ENCODE results near the gene TPPP. TPM values are rescaled to one million over a fixed set of nuclear protein-coding genes. Genes with fewer than 3 reads are reported as not detected.

TPPP gene
- total RNA-seq, 2 experiments from 2014 or later = 0.18 to 0.20 TPM

DNA sequence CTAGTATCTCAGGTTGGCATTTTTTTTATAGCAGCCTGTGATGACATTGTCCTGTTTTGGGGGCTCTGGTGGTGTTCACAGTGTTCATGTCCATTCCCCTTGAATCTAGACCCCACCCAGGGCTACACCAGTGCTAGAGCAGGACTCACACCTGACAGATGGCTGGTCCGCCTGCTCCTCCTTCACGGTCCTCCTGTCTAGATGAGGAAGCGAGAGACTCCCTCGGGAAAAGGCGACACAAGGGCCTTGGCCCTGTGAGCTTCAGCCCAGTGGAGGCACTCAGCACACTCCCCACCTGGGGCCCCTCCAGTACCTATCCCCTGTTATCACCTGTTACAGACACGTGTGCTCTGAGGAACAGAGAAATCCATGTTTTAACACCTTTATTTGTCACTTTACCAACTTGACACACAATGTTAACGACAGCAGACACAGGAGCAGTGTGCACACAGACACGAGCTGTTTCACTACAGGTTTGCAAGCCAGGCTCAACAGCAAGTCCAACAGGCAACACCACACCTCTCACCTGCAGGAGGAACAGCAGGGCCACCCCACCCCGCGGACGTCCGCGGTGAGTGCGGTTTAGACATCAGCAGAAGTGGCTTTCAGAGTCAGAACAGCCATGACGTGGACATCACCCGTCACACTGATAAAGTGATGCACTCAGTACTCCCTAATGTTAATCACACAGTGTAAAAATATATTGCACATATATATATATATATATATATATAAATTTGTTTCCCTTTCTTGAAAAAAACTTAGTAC, 33.5 kb downstream of the TPPP start:
- intact Hi-C loops (cut with micrococcal nuclease) = no loop called here
- no peaks in the 10 kb centered on the region for H3K27me3 Mint-ChIP-seq
- H3K4me3 Mint-ChIP-seq = no peak overlapping the region
- peaks cover 37% of the 10 kb centered on the region for H3K36me3 Mint-ChIP-seq (ENCODE audit: low read depth)
- ChIA-PET POLR2A (no interaction called here), CTCF (no interaction called here)
- TF ChIP-seq, protein P1, sequence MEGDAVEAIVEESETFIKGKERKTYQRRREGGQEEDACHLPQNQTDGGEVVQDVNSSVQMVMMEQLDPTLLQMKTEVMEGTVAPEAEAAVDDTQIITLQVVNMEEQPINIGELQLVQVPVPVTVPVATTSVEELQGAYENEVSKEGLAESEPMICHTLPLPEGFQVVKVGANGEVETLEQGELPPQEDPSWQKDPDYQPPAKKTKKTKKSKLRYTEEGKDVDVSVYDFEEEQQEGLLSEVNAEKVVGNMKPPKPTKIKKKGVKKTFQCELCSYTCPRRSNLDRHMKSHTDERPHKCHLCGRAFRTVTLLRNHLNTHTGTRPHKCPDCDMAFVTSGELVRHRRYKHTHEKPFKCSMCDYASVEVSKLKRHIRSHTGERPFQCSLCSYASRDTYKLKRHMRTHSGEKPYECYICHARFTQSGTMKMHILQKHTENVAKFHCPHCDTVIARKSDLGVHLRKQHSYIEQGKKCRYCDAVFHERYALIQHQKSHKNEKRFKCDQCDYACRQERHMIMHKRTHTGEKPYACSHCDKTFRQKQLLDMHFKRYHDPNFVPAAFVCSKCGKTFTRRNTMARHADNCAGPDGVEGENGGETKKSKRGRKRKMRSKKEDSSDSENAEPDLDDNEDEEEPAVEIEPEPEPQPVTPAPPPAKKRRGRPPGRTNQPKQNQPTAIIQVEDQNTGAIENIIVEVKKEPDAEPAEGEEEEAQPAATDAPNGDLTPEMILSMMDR (IDR thresholded peaks at IDR 0.05) = no peak
- H3K9me3 Mint-ChIP-seq = no peaks in the 10 kb centered on the region
- H3K27ac Mint-ChIP-seq = no peak overlapping the region
- no peak for ATAC-seq
- no peaks in the 10 kb centered on the region for H3K4me1 Mint-ChIP-seq (ENCODE audit: low read depth)
- DNase-seq = no peak

DNA sequence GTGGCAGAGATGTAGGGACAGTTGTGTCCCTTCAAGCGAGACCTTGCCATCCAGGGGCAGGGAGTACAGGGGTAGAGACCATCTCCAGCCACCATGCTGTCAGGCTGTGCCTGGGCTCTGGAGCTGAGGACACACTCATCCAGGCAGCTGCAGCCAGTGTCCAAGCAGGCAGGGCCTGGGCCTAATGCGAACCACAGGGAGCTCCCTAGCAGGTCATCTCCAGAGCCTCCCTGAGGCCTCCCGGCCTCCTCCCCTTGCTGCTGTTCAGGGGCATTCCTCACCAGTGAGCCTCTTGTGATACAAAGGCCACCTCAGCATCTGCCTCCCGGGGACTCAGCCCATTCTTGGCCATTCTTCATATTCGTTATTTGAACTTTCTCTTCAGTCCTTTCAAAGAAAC, 35.0 kb downstream of the TPPP start:
- DNase-seq (no peak), ATAC-seq (no peak)
- H3K27ac Mint-ChIP-seq = no peak overlapping the region
- no peaks in the 10 kb centered on the region for H3K9me3 Mint-ChIP-seq
- ChIA-PET POLR2A (no interaction called here), CTCF (no interaction called here)
- H3K4me3 Mint-ChIP-seq = no peak overlapping the region
- H3K4me1 Mint-ChIP-seq (ENCODE audit: low read depth) = no peaks in the 10 kb centered on the region
- H3K36me3 Mint-ChIP-seq (ENCODE audit: low read depth) = peaks cover 37% of the 10 kb centered on the region
- H3K27me3 Mint-ChIP-seq = no peaks in the 10 kb centered on the region
- TF ChIP-seq, protein P1 (IDR thresholded peaks at IDR 0.05) = no peak
- intact Hi-C loops (cut with micrococcal nuclease) = no loop called here

DNA sequence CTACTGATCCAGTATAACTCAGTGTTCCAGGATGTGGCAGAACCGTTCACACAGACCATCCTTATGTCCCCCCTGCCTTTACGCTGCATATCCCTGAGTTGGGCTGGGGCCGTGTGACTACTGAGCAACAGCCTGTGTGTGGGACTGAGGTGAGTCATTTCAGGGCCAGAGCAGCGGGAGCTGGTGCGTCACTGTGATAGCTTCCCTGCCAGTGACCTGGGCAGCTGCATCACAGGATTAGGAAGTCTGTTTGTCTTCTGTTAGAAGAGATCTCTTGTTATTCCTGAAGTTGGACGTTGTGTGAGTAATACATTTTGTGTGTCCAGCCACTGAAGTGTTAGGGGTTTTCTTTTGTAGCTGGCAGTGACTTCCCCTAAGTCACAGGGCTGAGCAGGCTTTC, 35.6 kb downstream of the TPPP start:
- Mint-ChIP-seq H3K9me3 (no peaks in the 10 kb centered on the region), H3K27me3 (no peaks in the 10 kb centered on the region), H3K4me1 (ENCODE audit: low read depth) (no peaks in the 10 kb centered on the region), H3K4me3 (no peak overlapping the region), H3K27ac (no peak overlapping the region), H3K36me3 (ENCODE audit: low read depth) (peaks cover 37% of the 10 kb centered on the region)
- ChIA-PET POLR2A (no interaction called here), CTCF (interaction anchor here (1.0 kb wide), 1 partner anchor 15 kb away, joined by 3 read pairs; no protein-coding TSS in a partner anchor)
- TF ChIP-seq, protein P1 (IDR thresholded peaks at IDR 0.05) = no peak
- ATAC-seq (no peak), DNase-seq (no peak)
- intact Hi-C loops (cut with micrococcal nuclease) = no loop called here

DNA sequence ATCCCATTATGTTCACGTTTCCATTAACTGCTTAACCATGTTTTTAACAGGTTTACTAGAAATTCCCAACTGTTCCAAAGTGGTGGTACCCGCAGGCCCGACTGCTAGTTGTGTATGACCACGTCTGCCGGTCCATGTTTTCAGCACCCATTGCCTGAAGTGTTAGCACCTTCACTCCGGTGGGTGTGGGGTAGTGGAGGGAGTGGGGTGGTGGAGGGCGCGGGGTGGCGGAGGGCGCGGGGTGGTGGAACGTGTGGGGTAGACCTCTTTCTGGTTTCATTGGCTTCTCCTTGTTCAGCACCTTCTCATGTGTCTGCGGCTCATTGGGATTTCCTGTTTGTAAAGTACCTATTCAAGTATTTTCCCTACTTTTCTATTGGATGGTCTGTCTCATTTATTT, 37.7 kb downstream of the TPPP start:
- no peak for DNase-seq
- H3K36me3 Mint-ChIP-seq (ENCODE audit: low read depth) = peaks cover 35% of the 10 kb centered on the region
- H3K9me3 Mint-ChIP-seq = no peaks in the 10 kb centered on the region
- TF ChIP-seq, protein P1 (IDR thresholded peaks at IDR 0.05) = no peak
- no peaks in the 10 kb centered on the region for H3K4me1 Mint-ChIP-seq (ENCODE audit: low read depth)
- H3K27ac Mint-ChIP-seq = no peak overlapping the region
- H3K27me3 Mint-ChIP-seq = no peaks in the 10 kb centered on the region
- intact Hi-C loops (cut with micrococcal nuclease) = no loop called here
- ATAC-seq = no peak
- H3K4me3 Mint-ChIP-seq = no peak overlapping the region
- POLR2A ChIA-PET = no interaction called here
- CTCF ChIA-PET = interaction anchor here (1.1 kb wide), 2 partner anchors 16 to 110 kb away, joined by 3 to 4 read pairs; no protein-coding TSS in a partner anchor

DNA sequence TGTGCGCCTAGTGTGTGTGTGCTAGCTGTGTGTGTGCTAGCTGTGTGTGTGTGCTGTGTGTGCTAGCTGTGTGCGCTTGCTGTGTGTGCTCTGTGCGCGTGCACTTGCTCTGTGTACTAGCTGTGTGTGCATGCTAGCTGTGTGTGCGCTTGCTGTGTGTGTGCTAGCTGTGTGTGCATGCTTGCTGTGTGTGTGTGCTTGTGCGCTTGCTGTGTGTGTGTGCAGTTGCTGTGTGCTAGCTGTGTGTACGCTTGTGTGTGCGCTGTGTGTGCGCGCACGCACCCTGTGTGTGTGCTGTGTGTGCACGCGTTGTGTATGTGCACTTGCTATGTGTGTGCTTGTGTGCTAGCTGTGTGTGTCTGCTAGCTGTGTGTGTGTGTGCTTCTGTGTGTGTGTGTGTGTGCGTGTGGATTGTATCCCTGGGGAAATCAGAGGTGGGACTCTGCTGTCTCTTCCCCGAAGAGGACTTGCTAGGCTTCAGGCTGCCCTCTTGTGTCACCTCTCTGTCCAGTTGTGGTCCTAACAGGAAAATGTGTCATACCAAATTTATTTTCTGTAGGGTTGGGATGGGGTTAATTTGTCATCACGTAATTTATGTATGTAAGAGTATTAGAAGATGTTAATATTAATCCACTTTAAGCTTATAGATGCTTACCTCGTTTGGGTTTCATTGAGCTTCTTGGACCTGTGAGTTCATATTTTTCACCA, 38.9 kb downstream of the TPPP start:
- Mint-ChIP-seq H3K27me3 (no peaks in the 10 kb centered on the region), H3K4me3 (no peak overlapping the region), H3K27ac (no peak overlapping the region), H3K9me3 (no peaks in the 10 kb centered on the region), H3K36me3 (ENCODE audit: low read depth) (peaks cover 26% of the 10 kb centered on the region), H3K4me1 (ENCODE audit: low read depth) (no peaks in the 10 kb centered on the region)
- POLR2A ChIA-PET = no interaction called here
- intact Hi-C loops (cut with micrococcal nuclease) = no loop called here
- TF ChIP-seq, protein P1 (IDR thresholded peaks at IDR 0.05) = no peak
- DNase-seq (no peak), ATAC-seq (no peak)
- CTCF ChIA-PET = interaction anchor here (1.1 kb wide), 1 partner anchor 17 kb away, joined by 4 read pairs; no protein-coding TSS in a partner anchor
